ENCODE data around the gene TECPR2.

DNA sequence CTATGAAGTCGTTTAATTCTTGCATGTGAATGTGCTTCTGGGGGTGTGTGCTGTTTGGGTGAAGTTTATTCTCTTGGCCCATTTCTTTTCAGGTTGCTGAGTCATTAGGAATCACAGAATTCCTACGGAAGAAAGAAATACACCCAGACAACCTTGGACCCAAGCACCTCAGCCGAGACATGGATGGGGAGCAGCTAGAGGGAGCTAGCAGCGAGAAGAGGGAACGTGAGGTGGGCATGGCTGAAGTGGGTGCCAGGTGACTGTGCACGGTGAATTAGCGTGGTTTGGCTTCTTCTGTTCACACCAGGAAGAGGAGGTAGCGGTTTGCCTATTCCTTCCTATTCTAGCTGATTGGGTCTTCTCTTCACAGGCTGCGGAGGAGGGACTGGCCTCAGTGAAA, 24.0 kb upstream of the TECPR2 start:
- no peak for TF ChIP-seq MAX (IDR thresholded peaks at IDR 0.05; ENCODE audit: low read depth, low read length)
- TF ChIP-seq, protein P1, sequence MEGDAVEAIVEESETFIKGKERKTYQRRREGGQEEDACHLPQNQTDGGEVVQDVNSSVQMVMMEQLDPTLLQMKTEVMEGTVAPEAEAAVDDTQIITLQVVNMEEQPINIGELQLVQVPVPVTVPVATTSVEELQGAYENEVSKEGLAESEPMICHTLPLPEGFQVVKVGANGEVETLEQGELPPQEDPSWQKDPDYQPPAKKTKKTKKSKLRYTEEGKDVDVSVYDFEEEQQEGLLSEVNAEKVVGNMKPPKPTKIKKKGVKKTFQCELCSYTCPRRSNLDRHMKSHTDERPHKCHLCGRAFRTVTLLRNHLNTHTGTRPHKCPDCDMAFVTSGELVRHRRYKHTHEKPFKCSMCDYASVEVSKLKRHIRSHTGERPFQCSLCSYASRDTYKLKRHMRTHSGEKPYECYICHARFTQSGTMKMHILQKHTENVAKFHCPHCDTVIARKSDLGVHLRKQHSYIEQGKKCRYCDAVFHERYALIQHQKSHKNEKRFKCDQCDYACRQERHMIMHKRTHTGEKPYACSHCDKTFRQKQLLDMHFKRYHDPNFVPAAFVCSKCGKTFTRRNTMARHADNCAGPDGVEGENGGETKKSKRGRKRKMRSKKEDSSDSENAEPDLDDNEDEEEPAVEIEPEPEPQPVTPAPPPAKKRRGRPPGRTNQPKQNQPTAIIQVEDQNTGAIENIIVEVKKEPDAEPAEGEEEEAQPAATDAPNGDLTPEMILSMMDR (IDR thresholded peaks at IDR 0.05; ENCODE audit: low read depth, low read length): no peak
